HEK293T (cell line): ENCODE results near the gene DESI1.

Experiments
- ARNT ChIP-seq: fragments of 450-650 bp; IDR thresholded peaks from 2 replicates; pipeline ENCODE4 v1.6.1; 2017; ENCODE audit warnings: mild to moderate bottlenecking
- BHLHE40 ChIP-seq: fragments of 450-650 bp; IDR thresholded peaks from 2 replicates; pipeline ENCODE4 v1.6.1; 2016; ENCODE audit warnings: mild to moderate bottlenecking, moderate library complexity, borderline replicate concordance
- ELF4 ChIP-seq: fragments of 450-650 bp; IDR thresholded peaks from 2 replicates; pipeline ENCODE4 v1.6.1; 2017; ENCODE audit warnings: antibody characterized with exemption
- FOXA1 ChIP-seq: fragments of 450-650 bp; IDR thresholded peaks from 2 replicates; pipeline ENCODE4 v1.6.1; 2016; ENCODE audit warnings: mild to moderate bottlenecking
- FOXM1 ChIP-seq: fragments of 450-650 bp; IDR thresholded peaks from 2 replicates; pipeline ENCODE4 v1.6.1; 2017; ENCODE audit warnings: mild to moderate bottlenecking, borderline replicate concordance
- HDGF ChIP-seq: fragments of 450-650 bp; IDR thresholded peaks from 2 replicates; pipeline ENCODE4 v1.6.1; 2017; ENCODE audit warnings: antibody characterized with exemption, borderline replicate concordance
- L3MBTL2 ChIP-seq: fragments of 450-650 bp; conservative IDR thresholded peaks from 2 replicates; pipeline ENCODE4 v1.6.1; 2016; ENCODE audit warnings: mild to moderate bottlenecking
- NFRKB ChIP-seq: fragments of 450-650 bp; IDR thresholded peaks from 2 replicates; pipeline ENCODE4 v1.6.1; 2016; ENCODE audit warnings: mild to moderate bottlenecking, moderate library complexity
- PKNOX1 ChIP-seq: fragments of 450-650 bp; IDR thresholded peaks from 2 replicates; pipeline ENCODE4 v1.6.1; 2016
- SP1 ChIP-seq: fragments of 450-650 bp; IDR thresholded peaks from 2 replicates; pipeline ENCODE4 v1.6.1; 2017
- SUZ12 ChIP-seq: fragments of 450-650 bp; IDR thresholded peaks from 2 replicates; pipeline ENCODE4 v1.6.1; 2016; ENCODE audit warnings: mild to moderate bottlenecking
- ZNF384 ChIP-seq: fragments of 450-650 bp; IDR thresholded peaks from 2 replicates; pipeline ENCODE4 v1.6.1; 2016

- TF ChIP-seq SP1 (no peak), FOXA1 (no peak), ARNT (no peak), HDGF (no peak), PKNOX1 (no peak), ZNF384 (no peak), NFRKB (no peak), FOXM1 (no peak), SUZ12 (no peak), ELF4 (no peak), BHLHE40 (no peak), L3MBTL2 (no peak)
Measured at GRCh38 chr22:41625577-41625976, 4.7 kb upstream of the DESI1 start.
